ENCODE results near the gene MZB1.
"Not testable (repeated sequence)": the region's sequence is repeated elsewhere in the genome, so short reads cannot be mapped to it uniquely, and the experiment has no call there.

Gene MZB1

DNA sequence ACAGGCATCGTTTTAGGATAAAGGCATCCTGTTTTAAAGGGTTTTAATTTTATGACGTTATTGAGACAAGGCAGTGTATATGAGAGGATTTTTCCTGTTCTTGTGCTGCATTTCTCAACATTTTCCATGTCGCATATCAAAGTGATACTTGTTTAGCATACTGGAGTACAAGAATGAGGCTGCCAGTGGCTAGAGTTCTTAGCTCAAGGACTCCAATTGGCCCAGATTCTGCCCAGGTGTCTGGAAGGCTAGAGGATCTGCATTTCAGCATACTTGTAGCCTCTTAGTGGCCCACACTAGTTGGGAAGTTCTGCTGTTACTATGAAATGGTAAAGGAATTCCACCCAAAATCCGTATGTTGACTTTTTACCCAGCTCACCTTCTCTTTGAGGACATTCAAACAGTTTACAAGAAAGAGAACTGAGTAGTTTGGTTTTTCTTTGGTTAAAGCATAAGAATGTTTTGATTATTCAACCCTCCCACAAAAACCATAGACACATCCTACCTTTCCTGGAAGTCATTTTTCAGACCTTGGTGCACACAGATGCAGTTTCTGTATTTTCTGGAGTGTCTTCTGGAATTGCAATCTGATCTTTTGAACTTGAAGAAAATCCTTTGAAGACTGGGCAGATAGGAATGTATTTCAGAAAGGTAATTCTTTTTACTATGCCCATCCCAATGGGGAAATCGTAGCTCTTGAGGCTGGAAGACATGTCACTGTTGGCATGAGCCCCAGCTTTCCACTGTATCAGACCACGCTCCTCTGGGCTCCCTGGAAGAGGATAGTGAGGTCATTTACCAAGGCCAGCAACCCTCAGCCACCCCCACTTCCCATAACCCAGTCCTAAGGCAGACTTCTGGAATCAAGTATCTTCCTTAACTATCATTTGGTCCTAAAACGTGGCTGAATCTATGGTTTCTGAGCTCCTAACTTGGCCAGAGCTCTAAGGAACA lies 18.0 kb downstream of the MZB1 start:
- no peak for DNase-seq

DNA sequence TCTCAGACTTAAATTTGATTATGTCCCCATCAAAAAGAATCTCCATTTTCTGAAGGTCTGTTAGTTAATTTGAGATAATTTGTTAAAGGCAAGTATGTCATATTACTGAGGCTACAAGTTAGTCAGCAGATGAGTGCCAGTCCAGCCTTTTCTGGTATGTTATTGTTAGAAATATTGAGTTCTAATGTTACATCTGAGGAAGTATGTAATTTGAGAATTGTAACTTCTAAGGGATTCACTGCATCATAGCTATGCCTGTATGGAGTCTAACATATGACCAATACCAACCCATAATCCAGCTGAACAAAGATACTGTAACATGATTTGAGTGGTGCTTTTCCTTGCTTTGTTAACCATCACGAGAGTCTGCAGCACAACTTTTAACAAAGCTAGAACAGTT lies 20.5 kb downstream of the MZB1 start:
- DNase-seq: no peak

DNA sequence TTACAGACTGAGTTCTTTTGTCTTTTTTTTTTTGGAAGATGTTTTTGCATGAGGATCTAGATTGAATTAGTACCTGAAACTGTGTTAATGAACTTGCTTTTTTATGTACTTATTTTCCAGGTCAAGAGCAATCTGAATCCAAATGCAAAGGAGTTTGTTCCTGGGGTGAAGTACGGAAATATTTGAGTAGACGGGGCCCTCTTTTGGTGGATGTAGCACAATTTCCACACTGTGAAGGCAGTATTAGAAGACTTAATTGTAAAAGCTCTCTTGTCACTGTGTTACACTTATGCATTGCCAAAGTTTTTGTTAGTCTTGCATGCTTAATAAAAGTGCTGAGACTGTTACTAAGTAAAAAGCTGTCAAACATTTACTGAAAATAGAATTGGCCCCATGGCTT lies 21.1 kb downstream of the MZB1 start:
- DNase-seq: no peak

DNA sequence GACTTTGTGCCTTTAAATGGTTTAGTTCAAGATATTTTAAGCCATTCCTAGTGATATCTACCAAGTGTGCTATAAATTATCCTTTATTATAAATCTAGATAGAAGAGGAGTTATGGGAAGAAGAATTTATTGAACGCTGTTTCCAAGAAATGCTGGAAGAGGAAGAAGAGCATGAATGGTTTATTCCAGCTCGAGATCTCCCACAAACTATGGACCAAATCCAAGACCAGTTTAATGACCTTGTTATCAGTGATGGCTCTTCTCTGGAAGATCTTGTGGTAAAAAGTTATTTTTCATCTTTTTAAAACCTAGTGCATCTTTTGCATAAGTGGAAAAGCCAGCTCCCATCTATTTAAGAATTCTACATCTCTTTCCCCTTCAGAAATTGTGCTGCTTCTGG lies 25.2 kb downstream of the MZB1 start:
- DNase-seq: no peak

DNA sequence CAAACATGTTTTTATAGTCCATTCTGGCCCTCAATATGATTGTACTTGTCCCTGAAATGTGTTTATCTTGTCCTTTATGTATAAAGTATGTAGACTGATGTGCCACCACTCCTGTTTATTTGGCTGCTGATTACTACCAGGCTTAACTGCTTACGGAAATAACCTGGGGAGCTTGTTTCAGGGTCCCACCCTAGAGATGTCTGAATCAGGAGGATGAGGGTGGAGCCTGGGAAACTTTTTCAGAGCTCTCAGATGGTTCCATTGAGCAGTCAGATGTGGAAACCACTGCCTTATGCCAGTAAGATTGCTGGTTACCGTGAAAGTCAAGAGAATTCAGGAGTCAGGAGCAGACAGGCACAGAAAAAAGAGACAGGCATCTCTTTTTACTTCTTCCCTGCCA lies 25.8 kb downstream of the MZB1 start:
- DNase-seq: no peak

DNA sequence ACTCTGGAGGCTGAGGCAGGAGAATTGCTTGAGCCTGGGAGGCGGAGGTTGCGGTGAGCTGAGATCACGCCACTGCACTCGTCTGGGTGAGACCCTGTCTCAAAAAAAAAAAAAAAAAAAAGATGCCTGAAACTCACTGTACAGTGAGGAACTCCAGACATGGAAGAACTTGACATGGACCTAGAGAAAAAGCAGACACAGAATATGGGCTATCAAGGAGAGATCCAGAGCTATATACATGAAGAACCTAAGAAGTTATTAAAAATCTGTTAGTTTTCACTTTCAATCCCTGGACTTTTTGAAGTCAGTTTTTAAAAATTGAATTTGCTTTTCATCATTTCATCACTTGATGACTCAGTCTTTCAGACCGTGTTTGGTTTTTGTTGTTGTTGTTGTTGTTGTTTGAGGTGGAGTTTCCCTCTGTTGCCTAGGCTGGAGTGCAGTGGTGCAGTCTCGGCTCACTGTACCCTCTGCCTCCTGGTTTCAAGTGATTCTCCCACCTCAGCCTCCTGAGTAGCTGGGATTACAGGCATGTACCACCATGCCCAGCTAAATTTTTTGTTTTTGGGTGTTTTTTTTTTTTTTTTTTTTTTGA lies 27.8 kb downstream of the MZB1 start:
- DNase-seq: no peak

DNA sequence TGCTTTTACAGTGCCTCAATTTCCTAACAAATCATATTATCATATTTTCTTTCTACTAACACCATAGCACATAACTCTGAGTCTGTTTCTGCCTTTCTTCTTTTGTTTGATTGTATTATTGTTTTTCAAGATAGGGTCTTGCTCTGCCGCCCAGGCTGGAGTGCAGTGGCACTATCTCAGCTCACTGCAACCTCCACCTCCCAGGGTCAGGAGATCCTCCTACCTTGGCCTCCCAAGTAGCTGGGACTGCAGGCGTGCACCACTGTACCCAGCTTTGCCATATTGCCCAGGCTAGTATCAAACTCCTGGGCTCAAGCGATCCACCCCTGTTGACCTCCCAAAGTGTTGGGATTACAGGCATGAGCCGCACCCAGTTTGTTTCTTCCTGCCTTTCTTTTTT lies 29.3 kb downstream of the MZB1 start:
- DNase-seq: no peak

DNA sequence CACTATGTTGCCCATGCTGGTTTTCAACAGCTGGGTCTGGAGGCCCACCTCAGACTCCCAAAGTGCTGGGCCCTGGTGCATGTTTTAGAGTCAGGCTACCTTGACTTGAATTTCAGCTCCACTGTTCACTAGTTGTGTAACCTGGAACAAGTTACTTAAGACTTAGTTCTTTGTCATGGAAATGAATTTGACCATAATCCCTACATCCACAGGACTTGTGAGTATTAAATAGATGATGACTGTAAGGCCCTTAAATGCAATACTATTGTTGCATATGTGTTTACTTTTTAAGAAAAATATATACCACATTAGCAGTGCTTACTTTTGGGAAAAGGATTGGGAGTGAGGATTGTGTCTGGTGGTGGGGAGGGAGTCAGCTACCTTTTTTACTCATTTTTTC lies 31.6 kb downstream of the MZB1 start:
- no peak for DNase-seq

DNA sequence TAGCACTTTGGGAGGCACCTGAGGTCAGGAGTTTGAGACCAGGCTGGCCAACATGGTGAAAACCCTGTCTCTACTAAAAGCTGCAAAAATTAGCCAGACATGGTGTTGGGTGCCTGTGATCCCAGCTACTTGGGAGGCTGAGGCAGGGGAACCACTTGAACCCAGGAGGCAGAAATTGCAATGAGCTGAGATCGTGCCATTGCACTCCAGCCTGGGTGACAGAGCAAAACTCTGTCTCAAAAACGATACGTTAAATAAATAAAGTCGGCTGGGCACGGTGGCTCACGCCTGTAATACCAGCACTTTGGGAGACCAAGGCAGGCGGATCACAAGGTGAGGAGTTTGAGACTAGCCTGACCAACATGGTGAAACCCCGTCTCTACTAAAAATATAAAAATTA lies 33.8 kb downstream of the MZB1 start:
- DNase-seq: not testable (repeated sequence)

DNA sequence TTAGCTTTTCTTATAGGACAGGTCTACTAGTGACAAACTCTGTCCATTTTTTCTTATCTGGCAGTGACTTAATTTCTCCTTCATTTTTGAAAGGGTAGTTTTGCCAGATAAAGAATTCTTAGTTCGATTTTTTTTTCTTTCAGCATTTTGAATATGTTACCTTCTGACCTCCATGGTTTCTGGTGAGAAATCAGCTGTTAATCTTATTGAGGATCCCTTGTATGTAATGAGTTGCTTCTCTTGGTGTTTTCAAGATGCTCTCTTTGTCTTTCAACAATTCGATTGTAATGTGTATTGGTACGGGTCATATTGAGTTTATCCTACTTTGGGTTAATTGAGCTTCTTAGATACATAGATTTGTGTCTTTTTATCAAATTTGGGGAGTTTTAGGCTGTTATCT lies 35.5 kb downstream of the MZB1 start:
- DNase-seq: no peak

DNA sequence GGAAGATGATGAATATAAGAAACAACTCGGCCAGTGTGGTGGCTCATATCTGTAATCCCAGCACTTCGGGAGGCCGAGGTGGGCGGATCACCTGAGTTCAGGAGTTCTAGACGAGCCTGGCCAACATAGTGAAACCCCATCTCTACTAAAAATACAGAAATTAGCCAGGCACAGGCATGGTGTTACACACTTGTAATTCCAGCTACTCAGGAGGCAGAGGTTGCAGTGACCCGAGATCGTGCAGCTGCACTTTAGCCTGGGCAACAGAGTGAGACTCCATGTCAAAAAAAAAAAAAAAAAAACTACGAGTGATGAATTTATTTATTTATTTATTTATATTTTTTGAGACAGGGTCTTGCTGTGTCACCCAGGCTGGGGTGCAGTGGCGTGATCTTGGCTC lies 41.9 kb downstream of the MZB1 start:
- DNase-seq: not testable (repeated sequence)

DNA sequence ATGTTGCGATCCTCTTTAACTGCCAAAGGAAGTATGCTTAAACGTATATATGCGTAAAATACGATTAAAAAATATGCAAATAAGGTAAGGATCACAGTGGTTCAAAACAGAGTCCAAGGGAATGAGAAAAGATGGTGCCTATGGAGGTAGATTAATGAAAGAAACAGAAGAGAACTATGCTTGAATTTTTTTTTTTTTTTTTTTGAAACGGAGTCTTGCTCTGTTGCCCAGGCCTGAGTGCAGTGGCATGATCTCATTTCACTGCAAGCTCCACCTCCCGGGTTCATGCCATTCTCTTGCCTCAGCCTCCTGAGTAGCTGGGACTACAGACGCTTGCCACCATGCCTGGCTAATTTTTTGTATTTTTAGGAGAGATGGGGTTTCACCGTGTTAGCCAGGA lies 44.3 kb downstream of the MZB1 start:
- DNase-seq: not testable (repeated sequence)

DNA sequence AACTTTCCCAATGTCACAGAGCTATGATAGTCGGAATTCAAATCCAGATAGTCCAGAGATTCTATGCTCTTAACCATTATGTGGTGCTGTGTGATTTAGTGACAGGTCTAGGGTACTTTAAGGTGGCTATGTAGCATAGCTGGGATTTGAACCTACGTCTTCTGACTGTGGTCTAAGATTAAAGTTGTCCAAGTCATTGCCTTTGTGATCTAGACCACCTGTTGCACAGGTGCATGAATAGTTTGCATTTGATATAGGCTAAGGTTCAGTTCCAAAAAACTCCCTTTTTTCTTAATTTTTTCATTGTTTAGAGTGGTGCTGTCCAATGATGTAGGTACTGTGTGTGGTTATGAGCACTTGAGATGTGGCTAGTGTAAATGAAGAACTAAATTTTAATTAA lies 45.5 kb downstream of the MZB1 start:
- no peak for DNase-seq

DNA sequence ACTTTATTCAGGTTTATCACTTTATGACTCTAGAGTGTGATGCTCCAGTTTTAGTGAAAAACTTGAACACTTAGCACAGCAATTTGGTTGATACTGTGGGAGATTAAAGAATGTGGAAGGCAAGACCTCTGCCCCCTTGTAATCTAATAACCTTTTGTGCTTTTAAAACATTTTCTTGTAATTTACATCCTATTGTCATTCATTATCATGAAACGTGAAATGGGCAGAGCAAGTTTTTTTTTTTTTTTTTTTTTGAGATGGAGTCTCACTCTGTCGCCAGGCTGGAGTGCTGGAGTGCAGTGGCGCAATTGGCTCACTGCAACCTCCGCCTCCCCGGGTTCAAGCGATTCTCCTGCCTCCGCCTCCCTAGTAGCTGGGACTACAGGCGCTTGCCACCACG lies 46.2 kb downstream of the MZB1 start:
- DNase-seq: no peak

DNA sequence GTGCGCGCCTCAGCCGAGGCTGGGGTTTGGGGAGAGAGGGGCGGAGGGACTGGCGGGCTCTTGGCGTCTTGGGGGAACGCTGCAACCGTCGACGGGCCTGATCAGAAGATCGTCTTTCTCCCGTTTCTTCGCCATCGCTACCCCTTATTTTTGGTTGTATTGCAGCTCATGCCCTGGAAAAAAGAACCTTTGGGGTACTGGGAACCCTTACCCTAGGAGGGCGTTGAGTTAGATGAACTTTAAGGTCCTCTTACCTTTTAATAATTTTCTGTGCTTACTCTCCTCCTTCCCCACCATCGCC lies 47.3 kb downstream of the MZB1 start:
- no peak for DNase-seq

DNA sequence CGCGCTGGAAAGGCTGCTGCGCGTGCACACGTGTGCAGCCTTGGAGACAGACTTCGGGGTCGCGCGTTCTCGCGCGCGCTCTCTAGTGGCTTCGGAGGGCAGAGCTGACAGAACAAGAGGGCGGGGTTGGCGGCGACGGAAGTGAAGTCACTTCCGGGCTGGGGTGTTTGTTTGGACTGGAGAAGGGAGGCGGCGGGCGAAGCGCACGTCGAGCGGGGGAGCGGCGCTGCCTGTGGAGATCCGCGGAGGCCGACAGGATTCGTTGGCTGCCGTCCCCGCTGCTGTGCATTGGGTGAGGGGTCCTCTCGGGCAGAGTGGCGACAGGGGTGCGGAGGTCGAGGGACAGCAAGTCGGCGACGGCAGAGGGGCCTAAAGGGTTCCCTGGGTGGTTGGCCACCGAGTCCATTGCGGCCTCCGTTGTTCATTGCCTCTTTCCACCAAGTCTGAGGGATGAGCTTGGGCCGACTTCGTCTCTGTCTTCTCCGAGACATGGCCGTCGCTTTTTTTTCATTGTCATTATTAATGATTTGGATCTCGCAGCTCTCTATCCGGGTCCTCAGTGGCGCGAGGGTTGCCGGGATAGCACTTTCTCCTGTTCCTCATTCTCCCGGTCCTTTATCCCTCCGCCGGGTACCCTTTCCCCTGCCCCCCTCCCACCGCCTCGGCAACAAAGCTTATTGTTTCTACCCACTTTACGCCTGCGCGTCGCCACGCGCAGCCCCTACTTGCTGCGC lies 47.9 kb downstream of the MZB1 start, which contains the start of gene PAIP2:
Gene PAIP2, plus strand, starts transcription at position 166 of the 734 bp plus-strand sequence. CDS start 21,931 bp downstream, outside the sequence.
- peak; percentile 91 to 95 for DNase-seq

DNA sequence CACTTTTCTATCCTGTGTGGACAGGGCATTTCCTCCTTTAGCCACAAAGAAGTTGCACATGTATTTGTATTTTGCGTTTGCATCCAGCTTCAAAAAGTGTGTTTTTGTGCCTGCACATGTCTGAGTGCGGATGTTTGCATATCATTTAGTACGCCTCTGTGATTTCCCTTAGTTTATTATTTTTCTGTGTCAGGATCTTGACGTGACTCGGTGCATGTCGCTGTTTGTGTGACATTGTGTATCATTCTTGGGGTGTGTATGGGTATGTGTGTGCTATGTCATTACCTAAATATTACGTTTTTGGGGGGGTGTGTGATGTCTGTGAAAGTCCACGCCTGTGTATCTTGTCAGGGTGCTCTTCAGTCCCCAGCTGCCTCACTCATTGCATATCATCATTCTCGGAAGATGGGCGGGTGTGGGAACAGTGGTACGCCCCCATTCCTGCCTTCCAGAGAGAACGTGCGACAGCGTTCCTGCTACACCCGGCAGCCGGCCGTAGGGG lies 48.5 kb downstream of the MZB1 start:
- DNase-seq: no peak

DNA sequence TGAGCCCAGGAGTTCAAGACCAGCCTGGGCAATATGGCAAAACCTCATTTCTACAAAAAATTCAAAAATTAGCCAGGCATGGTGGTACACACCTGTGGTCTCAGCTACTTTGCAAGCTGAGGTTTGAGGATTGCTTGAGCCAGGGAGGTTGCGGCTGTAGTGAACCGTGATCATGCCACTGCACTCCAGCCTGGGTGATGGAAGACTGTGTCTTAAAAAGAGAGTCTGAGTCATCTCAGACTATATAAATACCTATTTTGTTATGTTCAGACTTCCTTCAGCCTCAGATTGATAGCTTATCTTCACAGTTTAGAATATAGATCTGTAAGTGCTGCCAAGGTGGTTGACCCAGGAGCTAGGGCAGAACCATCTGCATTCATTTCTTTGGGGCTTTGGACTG lies 49.7 kb downstream of the MZB1 start:
- DNase-seq: no peak

All from inflammatory macrophage treated with lipopolysaccharide for 1 hour (primary cell).